ENCODE results near the gene C11orf16. TPM values are rescaled to one million over a fixed set of nuclear protein-coding genes. Genes with fewer than 3 reads are reported as not detected.

Gene C11orf16
- total and polyA plus RNA-seq, 2 donors (not counting 3 experiments of a cell fraction or from before 2014, with no cell fraction given) = not detected

- FAIRE-seq (no peak), DNase-seq (ENCODE audit: low read depth, low spot score) (no peak)
- POLR2A ChIA-PET = no interaction called here
- H3K36me3 ChIP-seq (ENCODE audit: control insufficient read depth in 2 of 2, extremely low read depth in 1 of 2, insufficient read depth in 2 of 2, low read length in 2 of 2) = no peaks in the 10 kb centered on the region
- dilution Hi-C loops (cut with MboI; ENCODE audit: extremely low pct_ligation_motif_present, low sequenced_read_pairs) = no loop called here
- no peak overlapping the region for H3K9ac ChIP-seq (replicated peaks; ENCODE audit: extremely low read depth, insufficient read depth, low read length)
- TF ChIP-seq CTCF (IDR thresholded peaks at IDR 0.05; ENCODE audit: extremely low read depth in 1 of 2, insufficient read depth in 1 of 2, low read depth in 1 of 2, low read length in 2 of 2) (no peak), GATA2 (IDR thresholded peaks at IDR 0.05; ENCODE audit: insufficient read depth, insufficient read length, low read depth, low read length) (no peak), EZH2 (IDR thresholded peaks at IDR 0.05; ENCODE audit: borderline replicate concordance, low read depth, low read length, severe bottlenecking) (no peak), MAX (IDR thresholded peaks at IDR 0.05; ENCODE audit: insufficient read depth, insufficient read length) (no peak), POLR2A (IDR thresholded peaks at IDR 0.05; ENCODE audit: low read depth, low read length) (no peak), FOS (IDR thresholded peaks at IDR 0.05; ENCODE audit: borderline replicate concordance, insufficient read depth, low read length) (no peak), MYC (IDR thresholded peaks at IDR 0.05; ENCODE audit: low read depth, low read length) (no peak), POLR2AphosphoS5 (IDR thresholded peaks at IDR 0.05; ENCODE audit: insufficient read depth, low read depth, low read length) (no peak), JUN (IDR thresholded peaks at IDR 0.05; ENCODE audit: borderline replicate concordance, insufficient read depth, insufficient read length, low read depth) (no peak)
- no peaks in the 10 kb centered on the region for H3K9me1 ChIP-seq (replicated peaks; ENCODE audit: control insufficient read depth, extremely low read depth, insufficient read depth, low read length)
- H3K4me1 ChIP-seq (ENCODE audit: control insufficient read depth, extremely low read depth, insufficient read depth, low read length) = no peaks in the 10 kb centered on the region
- no TSS peak for BruUV-seq (replicated peaks)
- H4K20me1 ChIP-seq (replicated peaks; ENCODE audit: control insufficient read depth, extremely low read depth, insufficient read depth, low read length) = no peaks in the 10 kb centered on the region
- H2AFZ ChIP-seq (ENCODE audit: low read depth, low read length) = no peak overlapping the region
- no peaks in the 10 kb centered on the region for H3K79me2 ChIP-seq (ENCODE audit: control insufficient read depth, insufficient read depth, low read length)
- no peak overlapping the region for H3K4me3 ChIP-seq (replicated peaks in 1 of 3; ENCODE audit: insufficient read depth in 1 of 3, low read depth in 1 of 3, low read length in 3 of 3)
- H3K4me2 ChIP-seq (ENCODE audit: insufficient read depth, low read length) = no peak overlapping the region
- no peak overlapping the region for H3K27ac ChIP-seq (ENCODE audit: insufficient read depth, low read depth, low read length)
- intact Hi-C loops (cut with micrococcal nuclease) = no loop called here
- H3K9me3 ChIP-seq (replicated peaks; ENCODE audit: control insufficient read depth, insufficient read depth, low read length) = no peaks in the 10 kb centered on the region
- CTCF ChIA-PET = no interaction called here
- H3K27me3 ChIP-seq (ENCODE audit: control insufficient read depth in 2 of 2, insufficient read depth in 2 of 2, low read length in 2 of 2) = no peaks in the 10 kb centered on the region
Observed at GRCh38 chr11:8971196-8971923, 38.6 kb upstream of the C11orf16 start.
